CD14-positive monocyte (primary cell): Measurements from ENCODE around the gene TANGO2. TPM values are rescaled to one million over a fixed set of nuclear protein-coding genes. Genes with fewer than 3 reads are reported as not detected.
A peak's percentile ranks its signal among the peaks of the same experiment; 100 is the strongest.

ENCODE experiments used
- DNase-seq, 3 donors: peaks; one replicate each; pipeline ENCODE4 v3.0.0-alpha.2; 2011 to 2022
- H2AFZ ChIP-seq: 2 replicates; pipeline ENCODE4 v1.6.0; 2012; ENCODE audit warnings: mild to moderate bottlenecking, low read depth, low read length, inconsistent platforms; ENCODE audit not compliant: insufficient read depth, poor library complexity, severe bottlenecking
- H3K27ac ChIP-seq, 2 donors: 1 replicate in 1 of 2; 2 replicates in 1 of 2; pipeline ENCODE4 v1.5.1; 2012 to 2013; ENCODE audit warnings: low read length in 2 of 2, control low read depth in 1 of 2, inconsistent platforms in 1 of 2, low read depth in 1 of 2, mild to moderate bottlenecking in 1 of 2
- H3K27me3 ChIP-seq, 2 donors: one replicate each; pipeline versions ENCODE4 v1.6.0 to v1.6.1; 2011 to 2013; ENCODE audit warnings: low read length in 2 of 2; ENCODE audit not compliant: control insufficient read depth in 2 of 2, insufficient read depth in 2 of 2
- H3K36me3 ChIP-seq, 2 donors: replicated peaks in 1 of 2; 1 replicate in 1 of 2; 2 replicates in 1 of 2; pipeline versions ENCODE4 v1.5.1 to v1.6.1; 2012 to 2013; ENCODE audit warnings: low read length in 2 of 2, control low read depth in 1 of 2, inconsistent platforms in 1 of 2, mild to moderate bottlenecking in 1 of 2; ENCODE audit not compliant: insufficient read depth in 2 of 2, control insufficient read depth in 1 of 2
- H3K4me1 ChIP-seq, 2 donors: 1 replicate in 1 of 2; 2 replicates in 1 of 2; pipeline versions ENCODE4 v1.5.1 to v1.6.1; 2012 to 2013; ENCODE audit warnings: low read length in 2 of 2, control low read depth in 1 of 2, inconsistent platforms in 1 of 2, mild to moderate bottlenecking in 1 of 2, moderate library complexity in 1 of 2; ENCODE audit not compliant: insufficient read depth in 2 of 2, control insufficient read depth in 1 of 2
- H3K4me2 ChIP-seq: replicated peaks from 2 replicates; pipeline ENCODE3; 2012; ENCODE audit warnings: low read length, moderate library complexity, mild to moderate bottlenecking; ENCODE audit not compliant: poor library complexity, severe bottlenecking; ENCODE audit errors: extremely low read depth
- H3K4me3 ChIP-seq, 3 experiments: fragments of 200-600 bp in 1 of 3; sonication (generic) in 1 of 3; replicated peaks in 1 of 3; 1 replicate in 2 of 3; 2 replicates in 1 of 3; pipeline ENCODE4 v1.5.1; 2011 to 2013; ENCODE audit warnings: low read length in 3 of 3, mild to moderate bottlenecking in 3 of 3, control low read depth in 2 of 3, low read depth in 2 of 3, inconsistent platforms in 1 of 3, moderate library complexity in 1 of 3
- H3K79me2 ChIP-seq: 2 replicates; pipeline ENCODE4 v1.6.0; 2012; ENCODE audit warnings: mild to moderate bottlenecking, control low read depth, inconsistent platforms, low read length, moderate library complexity; ENCODE audit not compliant: insufficient read depth
- H3K9ac ChIP-seq: 2 replicates; pipeline ENCODE4 v1.6.0; 2017; ENCODE audit warnings: low read length, mild to moderate bottlenecking; ENCODE audit not compliant: insufficient read depth, poor library complexity, severe bottlenecking
- H3K9me3 ChIP-seq, 2 donors: replicated peaks in 1 of 2; 1 replicate in 1 of 2; 2 replicates in 1 of 2; pipeline versions ENCODE4 v1.5.1 to v1.6.1; 2012 to 2013; ENCODE audit warnings: low read length in 2 of 2, control low read depth in 1 of 2; ENCODE audit not compliant: control insufficient read depth in 1 of 2, insufficient read depth in 1 of 2
- H4K20me1 ChIP-seq: 2 replicates; pipeline ENCODE4 v1.6.0; 2012; ENCODE audit warnings: mild to moderate bottlenecking, low read length, control low read depth, moderate library complexity; ENCODE audit not compliant: insufficient read depth
- H3K27ac Mint-ChIP-seq, 7 donors: one replicate each; pipeline ENCODE4 v1.8.0; 2020; ENCODE audit warnings: mild to moderate bottlenecking in 7 of 7, mixed read lengths in 7 of 7, moderate library complexity in 6 of 7, inconsistent platforms in 2 of 7
- H3K27me3 Mint-ChIP-seq, 3 donors: one replicate each; pipeline ENCODE4 v1.8.0; 2021 to 2022; ENCODE audit warnings: low read depth in 3 of 3, mild to moderate bottlenecking in 3 of 3, mixed read lengths in 3 of 3, moderate library complexity in 3 of 3, inconsistent platforms in 1 of 3
- H3K36me3 Mint-ChIP-seq, 2 donors: one replicate each; pipeline ENCODE4 v1.8.0; 2020; ENCODE audit warnings: mixed read lengths in 2 of 2, inconsistent platforms in 1 of 2, mild to moderate bottlenecking in 1 of 2
- H3K4me1 Mint-ChIP-seq: one replicate; pipeline ENCODE4 v1.8.0; 2020; ENCODE audit warnings: mild to moderate bottlenecking, mixed read lengths
- H3K4me3 Mint-ChIP-seq, 2 donors: one replicate each; pipeline ENCODE4 v1.8.0; 2020; ENCODE audit warnings: mild to moderate bottlenecking in 2 of 2, mixed read lengths in 2 of 2, moderate library complexity in 1 of 2
- H3K9me3 Mint-ChIP-seq, 7 donors: one replicate each; pipeline ENCODE4 v1.8.0; 2020 to 2022; ENCODE audit warnings: mixed read lengths in 7 of 7, mild to moderate bottlenecking in 6 of 7, moderate library complexity in 6 of 7, inconsistent platforms in 2 of 7
- CTCF ChIP-seq: fragments of 200-600 bp; IDR thresholded peaks from one replicate; pipeline ENCODE4 v1.8.0; 2022; ENCODE audit warnings: antibody characterized with exemption, mild to moderate bottlenecking
- WGBS: methylation state at CpG from one replicate; pipeline ENCODE4 v1.1.5; 2013; ENCODE audit warnings: missing lambda C conversion rate; ENCODE audit not compliant: insufficient coverage; 5-methylcytosine and 5-hydroxymethylcytosine counted together
- intact Hi-C, 2 donors: fragments of 100-400 bp; cut with micrococcal nuclease; formaldehyde crosslinking; loops; one replicate each; pipeline versions ENCODE4 v1.15.0 to v1.15.1; 2023
- polyA plus RNA-seq, 3 donors: library from polyadenylated mRNA; depleted of rRNA in 1 of 3; unstranded in 2 of 3; stranded (reverse) in 1 of 3; fragments of 300-500 nt in 2 of 3; fragments of >200 nt in 1 of 3; fragmentation: Illumina TruSeq in 2 of 3; gene quantifications; 1 replicate in 2 of 3; 2 replicates in 1 of 3; pipeline ENCODE4 v1.2.3, GENCODE V29; 2012 to 2021

Gene TANGO2
- polyA plus RNA-seq, 3 donors: 56.4 to 94.9 (median 58.2) TPM

- no peak overlapping the region for H3K9ac ChIP-seq
- intact Hi-C loops: no loop called here
- Mint-ChIP-seq H3K4me1 (peaks cover 13% of the 10 kb centered on the region), H3K27me3 (peaks cover 0 to 1% (median 0%) of the 10 kb centered on the region in 3 donors), H3K36me3 (peaks cover 75 to 95% of the 10 kb centered on the region in 2 donors), H3K27ac (peak overlapping the region in 2 of 7 donors; percentile 11 to 73), H3K9me3 (peaks cover 0 to 3% (median 2%) of the 10 kb centered on the region in 7 donors), H3K4me3 (no peak overlapping the region)
- DNase-seq: no peak
- H3K4me1 ChIP-seq: peaks cover 0 to 9% of the 10 kb centered on the region in 2 donors
- no peaks in the 10 kb centered on the region for H3K9me3 ChIP-seq
- TF ChIP-seq CTCF: no peak
- H4K20me1 ChIP-seq: no peaks in the 10 kb centered on the region
- no peaks in the 10 kb centered on the region for H3K27me3 ChIP-seq
- 96% methylated on average over 4 of the region's 6 CpGs for WGBS
- H3K36me3 ChIP-seq: peaks cover 62 to 84% of the 10 kb centered on the region in 2 donors
- no peak overlapping the region for H3K27ac ChIP-seq
- H3K79me2 ChIP-seq: peaks cover 14% of the 10 kb centered on the region
- no peak overlapping the region for H3K4me3 ChIP-seq
- no peak overlapping the region for H2AFZ ChIP-seq
- H3K4me2 ChIP-seq: no peak overlapping the region
Measured at GRCh38 chr22:20099099-20099711, 78.3 kb downstream of the TANGO2 start.

- Histone ChIP-seq H3K36me3 (peaks cover 62 to 84% of the 10 kb centered on the region in 2 donors), H3K27ac (peak overlapping the region in 1 of 2 donors; percentile 55), H3K4me3 (peak overlapping the region in 2 of 3 experiments; percentile 24 to 68), H3K9ac (peak overlapping the region; percentile 24), H3K9me3 (no peaks in the 10 kb centered on the region), H3K4me1 (peaks cover 0 to 9% of the 10 kb centered on the region in 2 donors), H4K20me1 (no peaks in the 10 kb centered on the region), H3K27me3 (no peaks in the 10 kb centered on the region), H2AFZ (no peak overlapping the region), H3K79me2 (peaks cover 9% of the 10 kb centered on the region), H3K4me2 (peak overlapping the region; percentile 63)
- no peak for DNase-seq
- H3K27me3 Mint-ChIP-seq: peaks cover 0 to 1% (median 0%) of the 10 kb centered on the region in 3 donors
- peaks cover 70 to 95% of the 10 kb centered on the region in 2 donors for H3K36me3 Mint-ChIP-seq
- H3K4me3 Mint-ChIP-seq: peak overlapping the region in 1 of 2 donors; percentile 69
- H3K27ac Mint-ChIP-seq: peak overlapping the region in 4 of 7 donors; percentile 7 to 77 (median 30)
- H3K4me1 Mint-ChIP-seq: peaks cover 13% of the 10 kb centered on the region
- WGBS: 66% methylated on average over 5 of the region's 8 CpGs
- intact Hi-C loops: no loop called here
- peaks cover 0 to 1% (median 0%) of the 10 kb centered on the region in 7 donors for H3K9me3 Mint-ChIP-seq
- TF ChIP-seq CTCF: no peak
Measured at GRCh38 chr22:20101638-20102037, 80.7 kb downstream of the TANGO2 start.
